Activated B cell treated with CpG ODN at 0.5 μM for 24 hours (primary cell): ENCODE data around the gene OR2AP1. TPM values are rescaled to one million over a fixed set of nuclear protein-coding genes. Genes with fewer than 3 reads are reported as not detected.
"Not testable (repeated sequence)": the region's sequence is repeated elsewhere in the genome, so short reads cannot be mapped to it uniquely, and the experiment has no call there.

Experiments
- ATAC-seq: fragments of 200-7000 bp; cut with Tn5 transposase; one replicate; pipeline ENCODE4 v1.10.0; 2021; ENCODE audit warnings: low read depth, mild to moderate bottlenecking, moderate library complexity
- CTCF ChIA-PET: fragments of 350-600 bp; sonication (Branson Sonifier 250); formaldehyde crosslinking; loops from one replicate; lab custom pipeline; 2021; ENCODE audit warnings: antibody characterized with exemption; lab: Charles Lee
- POLR2A ChIA-PET: fragments of 350-600 bp; sonication (Branson Sonifier 250); formaldehyde crosslinking; loops from one replicate; lab custom pipeline; 2021; ENCODE audit warnings: antibody characterized with exemption; lab: Charles Lee
- DNase-seq: peaks from one replicate; pipeline ENCODE4 v3.0.0; 2022
- H3K27ac Mint-ChIP-seq: one replicate; pipeline ENCODE4 v1.8.0; 2020; ENCODE audit warnings: mixed read lengths
- H3K27me3 Mint-ChIP-seq: one replicate; pipeline ENCODE4 v1.8.0; 2021; ENCODE audit warnings: mixed read lengths
- H3K36me3 Mint-ChIP-seq: one replicate; pipeline ENCODE4 v1.8.0; 2021; ENCODE audit warnings: low read depth, mixed read lengths
- H3K4me1 Mint-ChIP-seq: one replicate; pipeline ENCODE4 v1.8.0; 2021; ENCODE audit warnings: mixed read lengths
- H3K4me3 Mint-ChIP-seq: one replicate; pipeline ENCODE4 v1.8.0; 2020; ENCODE audit warnings: mild to moderate bottlenecking, mixed read lengths
- H3K9me3 Mint-ChIP-seq: one replicate; pipeline ENCODE4 v1.8.0; 2020; ENCODE audit warnings: mixed read lengths
- CTCF ChIP-seq: fragments of 200-600 bp; IDR thresholded peaks from one replicate; pipeline ENCODE4 v1.8.0; 2022; ENCODE audit warnings: antibody characterized with exemption, mild to moderate bottlenecking
- intact Hi-C: fragments of 100-400 bp; cut with micrococcal nuclease; formaldehyde crosslinking; loops from one replicate; pipeline ENCODE4 v1.15.1; 2024
- total RNA-seq: library from RNA; stranded (reverse); gene quantifications from 2 replicates; pipeline ENCODE4 v1.2.3, GENCODE V29; 2022

OR2AP1 gene
- 0.32 TPM in 1 of 2 replicates, not detected in the other for total RNA-seq

DNA sequence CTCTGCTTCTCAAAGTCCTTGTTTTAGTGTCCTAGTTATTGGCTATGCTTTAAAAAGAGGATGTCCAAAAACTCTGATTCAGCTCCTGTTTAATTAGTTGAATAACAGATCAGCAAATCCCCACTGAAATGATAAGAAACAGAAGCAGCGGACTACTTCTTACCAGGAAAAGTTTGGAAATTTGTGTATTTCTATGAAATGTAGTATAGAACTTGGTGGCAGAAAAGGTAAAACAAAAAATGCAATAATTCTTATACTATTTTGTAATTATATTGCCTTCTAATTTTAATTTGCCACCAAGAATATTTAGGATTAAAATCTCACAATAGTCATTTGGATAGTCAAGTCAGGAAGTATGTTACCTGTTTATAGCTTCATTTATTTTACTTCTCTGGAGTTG, at the start of gene OR2AP1:
Gene OR2AP1 (plus strand): TSS at position 301 of the 400 bp plus-strand sequence. CDS start 1,947 bp downstream, outside the sequence.
- POLR2A ChIA-PET: no interaction called here
- Mint-ChIP-seq H3K9me3 (peaks cover 28% of the 10 kb centered on the region), H3K4me1 (no peaks in the 10 kb centered on the region), H3K36me3 (peaks cover 6% of the 10 kb centered on the region), H3K27ac (no peak within 1 kb of the TSS), H3K27me3 (peaks cover 4% of the 10 kb centered on the region), H3K4me3 (no peak within 1 kb of the TSS)
- DNase-seq (no peak), ATAC-seq (no peak)
- intact Hi-C loops: no loop called here
- CTCF ChIA-PET: no interaction called here
- no peak for TF ChIP-seq CTCF

GRCh38 chr12:55548235-55548634, 24.0 kb upstream of the OR2AP1 start:
- H3K27ac Mint-ChIP-seq, H3K9me3 Mint-ChIP-seq, H3K4me1 Mint-ChIP-seq, intact Hi-C loops, H3K4me3 Mint-ChIP-seq, CTCF ChIA-PET, POLR2A ChIA-PET, H3K36me3 Mint-ChIP-seq, DNase-seq, ATAC-seq: not testable (repeated sequence)
- peaks cover 18% of the 10 kb centered on the region for H3K27me3 Mint-ChIP-seq

DNA sequence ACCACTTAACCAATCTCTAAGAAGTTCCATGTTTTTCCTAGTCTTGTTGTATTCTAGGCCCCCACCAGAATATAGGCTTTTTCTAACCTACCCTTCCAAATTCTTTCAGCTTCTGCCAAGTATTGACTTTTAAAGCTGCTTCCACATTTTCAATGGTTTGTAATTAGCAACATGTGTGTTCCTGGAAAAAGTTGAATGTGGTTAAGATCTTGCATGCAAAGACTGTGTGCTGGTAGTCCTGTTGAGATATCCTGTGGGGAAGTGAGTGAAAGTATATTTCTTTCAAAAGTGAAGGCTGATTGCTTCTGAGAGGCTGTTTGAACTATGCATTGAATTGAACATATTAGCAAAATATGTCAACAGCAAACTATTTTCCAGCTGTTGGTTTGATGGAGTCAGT, 23.5 kb upstream of the OR2AP1 start:
- Mint-ChIP-seq H3K9me3 (no peaks in the 10 kb centered on the region), H3K27ac (no peak overlapping the region), H3K4me1 (no peaks in the 10 kb centered on the region), H3K27me3 (peaks cover 18% of the 10 kb centered on the region), H3K4me3 (no peak overlapping the region), H3K36me3 (no peaks in the 10 kb centered on the region)
- POLR2A ChIA-PET: no interaction called here
- TF ChIP-seq CTCF: no peak
- CTCF ChIA-PET: no interaction called here
- ATAC-seq (no peak), DNase-seq (no peak)
- intact Hi-C loops: no loop called here

GRCh38 chr12:55549302-55549701, 23.0 kb upstream of the OR2AP1 start, which contains the start of gene OR6C4:
Gene OR6C4, plus strand, starts transcription at chr12:55549602. Its CDS starts 1,625 bp downstream, at chr12:55551227.
- ATAC-seq (no peak), DNase-seq (no peak)
- H3K4me3 Mint-ChIP-seq: no peak within 1 kb of the TSS
- TF ChIP-seq CTCF: no peak
- H3K4me1 Mint-ChIP-seq: no peaks in the 10 kb centered on the region
- intact Hi-C loops: no loop called here
- CTCF ChIA-PET: no interaction called here
- H3K27ac Mint-ChIP-seq: no peak within 1 kb of the TSS
- H3K9me3 Mint-ChIP-seq: no peaks in the 10 kb centered on the region
- H3K36me3 Mint-ChIP-seq: no peaks in the 10 kb centered on the region
- peaks cover 20% of the 10 kb centered on the region for H3K27me3 Mint-ChIP-seq
- POLR2A ChIA-PET: no interaction called here

GRCh38 chr12:55554296-55554695, 18.0 kb upstream of the OR2AP1 start:
- no peak overlapping the region for H3K4me3 Mint-ChIP-seq
- POLR2A ChIA-PET: no interaction called here
- intact Hi-C loops: no loop called here
- H3K9me3 Mint-ChIP-seq: peaks cover 20% of the 10 kb centered on the region
- peaks cover 11% of the 10 kb centered on the region for H3K27me3 Mint-ChIP-seq
- TF ChIP-seq CTCF: no peak
- DNase-seq: no peak
- no peaks in the 10 kb centered on the region for H3K36me3 Mint-ChIP-seq
- no peaks in the 10 kb centered on the region for H3K4me1 Mint-ChIP-seq
- CTCF ChIA-PET: no interaction called here
- no peak overlapping the region for H3K27ac Mint-ChIP-seq
- ATAC-seq: no peak

GRCh38 chr12:55570060-55570459, 2.2 kb upstream of the OR2AP1 start:
- POLR2A ChIA-PET, H3K27me3 Mint-ChIP-seq, intact Hi-C loops, H3K4me1 Mint-ChIP-seq, CTCF ChIA-PET, H3K4me3 Mint-ChIP-seq, ATAC-seq, H3K27ac Mint-ChIP-seq, H3K36me3 Mint-ChIP-seq, DNase-seq: not testable (repeated sequence)
- peaks cover 28% of the 10 kb centered on the region for H3K9me3 Mint-ChIP-seq

- intact Hi-C loops, ATAC-seq, H3K27me3 Mint-ChIP-seq, CTCF ChIA-PET, H3K36me3 Mint-ChIP-seq, H3K4me3 Mint-ChIP-seq, DNase-seq, H3K4me1 Mint-ChIP-seq, POLR2A ChIA-PET, H3K27ac Mint-ChIP-seq: not testable (repeated sequence)
- H3K9me3 Mint-ChIP-seq: peaks cover 28% of the 10 kb centered on the region
Measured at GRCh38 chr12:55570689-55571088, 1.6 kb upstream of the OR2AP1 start.
